Hepatocyte (in vitro differentiated cells): Measurements from ENCODE around the gene CARS2. TPM values are rescaled to one million over a fixed set of nuclear protein-coding genes. Genes with fewer than 3 reads are reported as not detected.

Source experiments
- DNase-seq: peaks from one replicate; pipeline ENCODE4 v3.0.0-alpha.2; 2016; ENCODE audit warnings: low spot score
- H2AFZ ChIP-seq: fragments of 200-600 bp; sonication (generic); 2 replicates; pipeline ENCODE4 v1.6.0; 2016; ENCODE audit warnings: antibody characterized with exemption, mild to moderate bottlenecking
- H3K27ac ChIP-seq: fragments of 200-600 bp; sonication (generic); 2 replicates; pipeline ENCODE4 v1.5.1; 2016; ENCODE audit warnings: mild to moderate bottlenecking
- H3K27me3 ChIP-seq: fragments of 200-600 bp; sonication (generic); 2 replicates; pipeline ENCODE4 v1.6.1; 2016
- H3K36me3 ChIP-seq: fragments of 200-600 bp; sonication (generic); replicated peaks from 2 replicates; pipeline ENCODE4 v1.5.1; 2016; ENCODE audit warnings: low read depth; ENCODE audit not compliant: insufficient read depth
- H3K4me1 ChIP-seq: fragments of 200-600 bp; sonication (generic); 2 replicates; pipeline ENCODE4 v1.5.1; 2016; ENCODE audit warnings: mild to moderate bottlenecking, moderate library complexity; ENCODE audit not compliant: insufficient read depth
- H3K4me2 ChIP-seq: fragments of 200-600 bp; sonication (generic); 2 replicates; pipeline ENCODE4 v1.6.0; 2016
- H3K4me3 ChIP-seq: fragments of 200-600 bp; sonication (generic); 2 replicates; pipeline ENCODE4 v1.5.1; 2016; ENCODE audit warnings: mild to moderate bottlenecking
- H3K79me2 ChIP-seq: fragments of 200-600 bp; sonication (generic); 2 replicates; pipeline ENCODE4 v1.6.0; 2017; ENCODE audit warnings: mild to moderate bottlenecking
- H3K9me2 ChIP-seq: fragments of 200-600 bp; sonication (generic); replicated peaks from 2 replicates; pipeline ENCODE4 v1.6.0; 2017; ENCODE audit warnings: mild to moderate bottlenecking; ENCODE audit not compliant: insufficient read depth
- H3K9me3 ChIP-seq: fragments of 200-600 bp; sonication (generic); 2 replicates; pipeline ENCODE4 v1.5.1; 2016; ENCODE audit warnings: low read depth, mild to moderate bottlenecking
- H4K20me1 ChIP-seq: fragments of 200-600 bp; sonication (generic); 2 replicates; pipeline ENCODE4 v1.6.0; 2016; ENCODE audit warnings: mild to moderate bottlenecking; ENCODE audit not compliant: insufficient read depth, poor library complexity, severe bottlenecking
- CTCF ChIP-seq: fragments of 200-600 bp; sonication (generic); IDR thresholded peaks from 2 replicates; pipeline ENCODE4 v1.5.1; 2016; ENCODE audit warnings: antibody characterized with exemption, mild to moderate bottlenecking; ENCODE audit not compliant: poor library complexity
- EZH2 ChIP-seq: fragments of 200-600 bp; sonication (generic); IDR thresholded peaks from 2 replicates; pipeline ENCODE4 v1.6.1; 2016; ENCODE audit warnings: antibody characterized with exemption, mild to moderate bottlenecking, borderline replicate concordance
- EZH2phosphoT487 ChIP-seq: fragments of 200-600 bp; sonication (generic); IDR thresholded peaks from one replicate; pipeline ENCODE4 v1.6.1; 2018; ENCODE audit warnings: antibody characterized with exemption, mild to moderate bottlenecking, low read depth, moderate library complexity; ENCODE audit not compliant: unreplicated experiment, severe bottlenecking
- WGBS: methylation state at CpG from one replicate; pipeline ENCODE4 v1.1.6; 2016; ENCODE audit warnings: low lambda C conversion rate; ENCODE audit errors: missing lambda C conversion rate; 5-methylcytosine and 5-hydroxymethylcytosine counted together
- polyA plus RNA-seq: library from polyadenylated mRNA; unstranded; fragments of >200 nt; fragmentation: Nextera tagmentation; extraction: Ambion mirVana; gene quantifications from 2 replicates; pipeline ENCODE4 v1.2.1, GENCODE V29; 2016
- total RNA-seq: library from RNA; depleted of rRNA; stranded (reverse); fragments of >200 nt; gene quantifications from 2 replicates; pipeline ENCODE4 v1.2.3, GENCODE V29; 2014

CARS2 gene
- total and polyA plus RNA-seq, 2 experiments from 2014 or later: 72.9 to 105 TPM

DNA sequence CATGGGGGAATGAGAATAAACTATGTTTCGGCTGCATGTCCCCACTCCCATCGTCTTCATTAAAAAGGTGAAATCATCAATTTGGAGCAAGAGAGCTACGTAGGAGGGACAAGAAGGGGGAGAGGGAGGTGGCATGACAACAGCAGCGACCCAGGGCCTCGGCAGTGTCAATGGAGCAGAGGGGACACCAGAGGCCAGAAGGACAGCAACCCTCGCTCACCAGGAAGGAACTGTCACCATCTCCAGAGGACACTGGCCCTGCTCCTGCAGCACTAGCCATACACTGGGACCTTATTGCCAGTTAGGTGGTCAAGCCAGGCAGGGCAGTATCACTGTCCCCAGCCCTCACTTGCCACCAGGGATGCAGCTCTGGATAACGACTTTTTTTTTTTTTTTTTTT lies 56.4 kb downstream of the CARS2 start:
- no peak for DNase-seq
- Histone ChIP-seq H3K36me3 (no peaks in the 10 kb centered on the region), H3K9me2 (no peaks in the 10 kb centered on the region), H2AFZ (no peak overlapping the region), H3K4me3 (no peak overlapping the region), H4K20me1 (peaks cover 4% of the 10 kb centered on the region), H3K27ac (no peak overlapping the region), H3K9me3 (no peaks in the 10 kb centered on the region), H3K27me3 (no peaks in the 10 kb centered on the region), H3K4me2 (no peak overlapping the region), H3K4me1 (peaks cover 7% of the 10 kb centered on the region), H3K79me2 (no peaks in the 10 kb centered on the region)
- 92% methylated on average over 7 of the region's 7 CpGs for WGBS
- no peak for TF ChIP-seq CTCF
- TF ChIP-seq EZH2: no peak
- TF ChIP-seq EZH2phosphoT487: no peak

DNA sequence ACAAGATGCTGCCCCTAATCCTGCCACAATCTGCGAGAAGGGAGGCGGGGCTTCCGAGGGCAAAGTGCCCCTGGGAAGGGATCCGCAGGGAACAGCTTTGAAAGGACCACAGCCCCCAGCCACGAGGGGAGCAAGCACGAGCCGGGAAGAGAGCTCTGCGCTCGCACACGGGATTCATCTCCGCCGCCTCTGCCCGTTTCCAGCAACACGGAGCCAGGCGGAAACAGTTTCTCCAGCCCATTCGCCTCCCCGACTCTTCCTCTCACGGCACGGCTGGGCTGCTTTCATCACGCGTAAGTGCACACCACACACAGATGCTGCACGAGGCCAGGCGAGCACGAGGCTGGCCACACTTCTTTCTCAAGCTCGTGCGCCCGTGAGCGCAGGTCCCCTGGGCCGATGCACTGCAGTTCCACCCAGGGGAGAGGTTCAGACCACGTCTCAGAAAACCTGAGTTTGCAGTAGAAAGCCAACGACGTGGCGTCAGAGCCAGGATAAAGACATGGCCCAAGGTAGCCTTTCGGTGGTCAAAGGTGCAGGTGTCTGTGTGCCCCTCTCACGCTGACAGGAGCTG lies 57.0 kb downstream of the CARS2 start:
- H3K4me2 ChIP-seq: no peak overlapping the region
- TF ChIP-seq CTCF (no peak), EZH2 (no peak)
- no peak for DNase-seq
- H3K4me1 ChIP-seq: peaks cover 8% of the 10 kb centered on the region
- no peak overlapping the region for H3K27ac ChIP-seq
- no peaks in the 10 kb centered on the region for H3K79me2 ChIP-seq
- H3K4me3 ChIP-seq: no peak overlapping the region
- no peaks in the 10 kb centered on the region for H3K27me3 ChIP-seq
- H3K9me3 ChIP-seq: no peaks in the 10 kb centered on the region
- no peaks in the 10 kb centered on the region for H3K36me3 ChIP-seq
- 92% methylated on average over 35 of the region's 35 CpGs for WGBS
- no peaks in the 10 kb centered on the region for H3K9me2 ChIP-seq
- no peak overlapping the region for H2AFZ ChIP-seq
- peaks cover 4% of the 10 kb centered on the region for H4K20me1 ChIP-seq

DNA sequence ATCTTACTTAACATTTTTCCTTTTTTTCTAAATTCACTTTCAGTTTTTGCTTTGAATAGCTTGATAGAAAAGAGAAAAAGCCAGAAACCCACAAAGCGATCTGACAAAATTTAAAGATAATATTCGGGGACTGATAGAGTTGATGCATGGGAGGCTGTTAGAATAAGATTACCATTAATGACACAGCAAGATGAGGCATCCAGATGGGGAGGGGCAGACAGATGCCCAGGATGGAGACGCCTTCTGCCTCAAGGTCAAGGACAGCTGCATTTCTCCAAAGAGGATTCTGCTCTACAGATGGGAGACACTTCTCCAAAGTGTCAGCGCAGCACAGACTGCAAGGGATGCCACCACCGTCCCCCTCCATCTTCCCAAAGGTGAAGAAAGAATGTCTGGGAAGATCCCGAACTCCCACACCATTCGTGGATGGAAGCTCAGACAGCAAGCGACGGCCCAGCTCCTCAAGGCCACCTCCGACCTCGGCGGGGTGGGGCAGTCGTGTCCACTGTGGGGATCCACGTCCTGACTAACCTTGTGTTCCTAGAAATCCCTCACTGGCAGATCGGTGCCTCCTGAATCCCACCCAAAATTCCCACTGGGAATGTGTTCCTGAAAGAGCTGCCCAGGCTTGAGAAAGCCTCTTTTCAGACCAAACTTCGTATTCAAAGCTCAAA lies 57.6 kb downstream of the CARS2 start:
- no peak for TF ChIP-seq EZH2phosphoT487
- no peak for TF ChIP-seq EZH2
- TF ChIP-seq CTCF: no peak
- 92% methylated on average over 16 of the region's 16 CpGs for WGBS
- Histone ChIP-seq H4K20me1 (peaks cover 4% of the 10 kb centered on the region), H3K27me3 (no peaks in the 10 kb centered on the region), H3K27ac (no peak overlapping the region), H3K4me1 (peaks cover 8% of the 10 kb centered on the region), H3K9me3 (no peaks in the 10 kb centered on the region), H3K36me3 (no peaks in the 10 kb centered on the region), H2AFZ (no peak overlapping the region), H3K4me3 (no peak overlapping the region), H3K79me2 (no peaks in the 10 kb centered on the region), H3K9me2 (no peaks in the 10 kb centered on the region), H3K4me2 (no peak overlapping the region)
- no peak for DNase-seq
